ENCODE results near the gene WFIKKN1.
A peak's percentile ranks its signal among the peaks of the same experiment; 100 is the strongest.

The WFIKKN1 gene, protein sequence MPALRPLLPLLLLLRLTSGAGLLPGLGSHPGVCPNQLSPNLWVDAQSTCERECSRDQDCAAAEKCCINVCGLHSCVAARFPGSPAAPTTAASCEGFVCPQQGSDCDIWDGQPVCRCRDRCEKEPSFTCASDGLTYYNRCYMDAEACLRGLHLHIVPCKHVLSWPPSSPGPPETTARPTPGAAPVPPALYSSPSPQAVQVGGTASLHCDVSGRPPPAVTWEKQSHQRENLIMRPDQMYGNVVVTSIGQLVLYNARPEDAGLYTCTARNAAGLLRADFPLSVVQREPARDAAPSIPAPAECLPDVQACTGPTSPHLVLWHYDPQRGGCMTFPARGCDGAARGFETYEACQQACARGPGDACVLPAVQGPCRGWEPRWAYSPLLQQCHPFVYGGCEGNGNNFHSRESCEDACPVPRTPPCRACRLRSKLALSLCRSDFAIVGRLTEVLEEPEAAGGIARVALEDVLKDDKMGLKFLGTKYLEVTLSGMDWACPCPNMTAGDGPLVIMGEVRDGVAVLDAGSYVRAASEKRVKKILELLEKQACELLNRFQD

DNA sequence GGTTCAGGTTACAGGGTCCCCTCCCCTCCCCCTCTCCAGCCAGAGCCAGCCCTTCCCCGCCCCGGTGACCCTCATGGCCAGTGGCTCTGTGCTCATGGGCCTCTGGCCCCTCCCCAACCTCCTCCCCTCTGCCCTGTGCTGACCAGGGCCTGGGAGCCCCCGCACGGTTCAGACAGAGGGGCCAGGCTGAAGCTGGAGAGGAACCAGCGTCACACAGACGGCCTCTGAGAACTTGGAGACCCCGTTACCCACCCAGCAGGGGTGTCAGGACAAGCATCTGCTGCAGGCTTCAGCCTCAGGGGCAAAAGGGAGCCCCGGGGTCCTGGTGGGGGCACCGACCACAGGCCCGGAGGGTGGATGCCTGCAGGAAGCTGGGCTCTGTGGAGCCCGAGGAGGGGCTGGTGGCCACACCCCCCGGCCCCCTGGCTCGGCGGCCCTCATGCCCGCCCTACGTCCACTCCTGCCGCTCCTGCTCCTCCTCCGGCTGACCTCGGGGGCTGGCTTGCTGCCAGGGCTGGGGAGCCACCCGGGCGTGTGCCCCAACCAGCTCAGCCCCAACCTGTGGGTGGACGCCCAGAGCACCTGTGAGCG, at the start of gene WFIKKN1:
TSS of gene WFIKKN1 (plus strand) at position 171 of the 591 bp plus-strand sequence. CDS start at position 440, 269 bp downstream.
- Mint-ChIP-seq H3K4me3 (no peak within 1 kb of the TSS), H3K9me3 (no peaks in the 10 kb centered on the region), H3K27me3 (no peaks in the 10 kb centered on the region), H3K36me3 (no peaks in the 10 kb centered on the region), H3K27ac (no peak within 1 kb of the TSS), H3K4me1 (peaks cover 4% of the 10 kb centered on the region)

DNA sequence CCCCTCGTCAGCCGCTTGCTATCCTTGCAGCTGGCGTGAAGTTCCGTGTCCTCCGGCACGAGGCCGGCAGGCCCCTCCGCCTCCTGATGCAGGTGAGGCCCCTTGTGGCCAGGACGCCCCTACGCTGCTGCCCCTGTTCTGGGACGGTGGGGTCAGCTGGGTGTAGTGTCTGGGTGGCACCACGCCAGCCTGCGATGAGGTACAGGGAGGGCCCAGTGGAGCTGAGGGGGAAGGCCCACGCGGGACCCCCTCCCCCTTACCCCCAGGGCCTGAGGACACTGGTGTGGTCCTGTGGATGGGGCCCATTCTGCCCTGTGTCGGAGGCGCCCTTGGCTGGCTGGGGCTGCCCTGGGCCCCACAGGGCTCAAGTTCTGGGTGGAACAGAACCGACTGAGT, 48.6 kb upstream of the WFIKKN1 start:
- no peaks in the 10 kb centered on the region for H3K36me3 Mint-ChIP-seq
- H3K4me1 Mint-ChIP-seq = no peaks in the 10 kb centered on the region
- no peaks in the 10 kb centered on the region for H3K9me3 Mint-ChIP-seq
- no peak overlapping the region for H3K27ac Mint-ChIP-seq
- H3K27me3 Mint-ChIP-seq = no peaks in the 10 kb centered on the region
- no peak overlapping the region for H3K4me3 Mint-ChIP-seq

DNA sequence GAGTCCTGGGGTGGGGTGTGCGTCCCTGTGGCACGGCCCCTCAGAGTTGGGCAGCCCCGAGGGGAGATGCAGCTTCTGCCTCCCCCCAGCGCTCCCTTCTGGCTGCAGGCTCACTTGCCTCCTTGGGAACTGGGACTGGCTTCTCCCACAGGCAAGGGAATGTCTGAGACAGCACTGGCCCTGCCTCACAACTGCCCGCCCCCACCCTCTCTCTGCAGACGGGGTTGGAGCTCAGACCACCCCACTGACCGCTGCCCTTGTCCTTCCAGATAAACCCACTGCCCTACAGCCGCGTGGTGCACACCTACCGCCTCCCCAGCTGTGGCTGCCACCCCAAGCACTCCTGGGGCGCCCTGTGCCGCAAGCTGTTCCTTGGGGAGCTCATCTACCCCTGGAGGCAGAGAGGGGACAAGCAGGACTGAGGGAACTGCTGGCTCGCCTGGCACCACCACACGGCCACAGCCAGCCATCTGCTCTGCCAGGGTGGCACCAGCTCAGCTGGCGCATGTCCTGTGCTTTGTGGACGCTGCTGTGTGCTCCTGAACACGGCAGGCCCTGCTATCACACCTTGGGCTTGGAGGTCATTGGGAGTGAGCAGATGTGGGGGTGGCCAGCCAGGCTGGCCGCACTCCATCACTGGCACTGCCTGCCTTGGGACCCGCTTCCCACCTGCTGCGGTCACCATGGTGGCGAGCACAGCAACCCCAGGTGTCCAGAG, 48.0 kb upstream of the WFIKKN1 start:
- no peaks in the 10 kb centered on the region for H3K9me3 Mint-ChIP-seq
- H3K36me3 Mint-ChIP-seq = no peaks in the 10 kb centered on the region
- H3K27ac Mint-ChIP-seq = no peak overlapping the region
- H3K4me3 Mint-ChIP-seq = no peak overlapping the region
- no peaks in the 10 kb centered on the region for H3K27me3 Mint-ChIP-seq
- no peaks in the 10 kb centered on the region for H3K4me1 Mint-ChIP-seq

DNA sequence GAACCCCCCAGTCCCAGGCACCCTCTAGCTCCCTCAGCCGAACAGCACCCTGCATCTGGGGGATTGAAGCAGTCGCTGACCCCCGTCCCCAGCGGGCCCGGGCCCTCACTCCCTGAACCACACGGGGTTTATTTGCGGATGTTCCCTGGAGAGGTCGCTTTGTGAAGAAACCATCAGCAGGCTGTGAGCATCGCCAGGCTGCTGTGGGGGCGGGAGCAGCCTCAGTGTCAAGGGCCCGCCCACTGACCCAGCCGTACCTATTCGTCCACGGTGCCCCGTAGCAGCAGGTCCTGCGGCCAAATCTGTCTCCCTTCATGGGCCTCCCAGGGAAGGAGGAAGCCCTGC, 47.3 kb upstream of the WFIKKN1 start:
- Mint-ChIP-seq H3K4me3 (no peak overlapping the region), H3K27me3 (no peaks in the 10 kb centered on the region), H3K36me3 (no peaks in the 10 kb centered on the region), H3K27ac (no peak overlapping the region), H3K4me1 (no peaks in the 10 kb centered on the region), H3K9me3 (no peaks in the 10 kb centered on the region)

DNA sequence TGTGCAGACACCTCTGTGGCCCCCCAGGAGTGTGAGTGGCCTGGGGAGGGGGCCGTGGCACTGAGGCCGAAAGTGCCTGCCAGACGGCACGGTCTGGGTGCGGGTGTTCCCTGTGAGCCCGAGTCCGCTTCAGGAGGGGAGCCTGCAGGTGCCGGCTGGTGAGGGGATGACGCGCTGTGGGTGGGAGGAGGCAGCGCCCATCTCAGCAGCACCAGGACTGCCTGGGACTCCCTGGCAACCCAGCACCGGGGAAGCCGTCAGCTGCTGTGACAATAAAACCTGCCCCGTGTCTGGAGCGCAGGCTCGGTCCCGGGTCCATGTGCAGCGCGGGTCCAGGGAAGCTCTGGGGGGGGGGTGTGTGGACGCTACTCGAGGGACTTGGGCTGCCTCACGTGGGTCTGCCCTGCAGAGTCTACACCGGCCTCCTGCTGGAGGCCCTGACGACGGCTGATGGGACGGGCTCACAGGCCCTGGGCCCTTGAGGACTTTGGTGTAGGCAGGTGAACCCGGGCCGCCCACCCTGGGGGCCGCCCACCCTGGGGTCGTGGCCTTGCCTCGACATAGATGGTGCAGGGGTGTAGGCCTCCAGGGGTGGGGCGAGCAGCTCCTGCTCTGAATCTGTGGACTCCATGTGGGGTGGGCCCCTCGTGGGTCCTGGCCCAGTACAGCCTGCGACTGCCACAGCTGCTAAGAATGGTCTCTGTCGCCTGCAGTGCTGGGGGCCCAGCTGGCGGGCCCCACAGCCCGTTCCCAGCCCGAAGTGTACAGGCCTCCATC, 46.8 kb upstream of the WFIKKN1 start:
- Mint-ChIP-seq H3K27ac (no peak overlapping the region), H3K4me3 (no peak overlapping the region), H3K27me3 (no peaks in the 10 kb centered on the region), H3K4me1 (no peaks in the 10 kb centered on the region), H3K9me3 (no peaks in the 10 kb centered on the region), H3K36me3 (no peaks in the 10 kb centered on the region)

DNA sequence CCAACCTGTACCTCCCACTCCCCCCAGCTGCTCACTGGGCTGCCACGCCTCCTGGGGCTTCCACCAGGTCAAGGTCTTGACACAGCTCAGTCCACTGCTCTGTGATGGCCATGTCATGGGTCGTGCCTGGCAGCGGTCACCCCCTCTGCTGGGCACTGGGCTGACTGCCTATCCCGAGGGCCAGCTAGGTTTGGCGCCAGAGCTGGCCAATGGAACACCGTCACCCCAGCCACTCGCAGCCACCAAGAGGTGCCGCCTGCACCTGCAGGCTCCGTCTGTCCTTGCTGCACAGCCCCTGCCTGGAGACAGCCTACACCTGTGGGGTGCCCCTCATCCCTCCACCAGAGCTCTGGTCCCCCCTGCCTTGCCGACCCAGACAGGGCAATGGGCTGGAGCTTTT, 45.4 kb upstream of the WFIKKN1 start:
- Mint-ChIP-seq H3K27me3 (no peaks in the 10 kb centered on the region), H3K4me1 (no peaks in the 10 kb centered on the region), H3K9me3 (no peaks in the 10 kb centered on the region), H3K36me3 (no peaks in the 10 kb centered on the region), H3K27ac (no peak overlapping the region), H3K4me3 (no peak overlapping the region)

DNA sequence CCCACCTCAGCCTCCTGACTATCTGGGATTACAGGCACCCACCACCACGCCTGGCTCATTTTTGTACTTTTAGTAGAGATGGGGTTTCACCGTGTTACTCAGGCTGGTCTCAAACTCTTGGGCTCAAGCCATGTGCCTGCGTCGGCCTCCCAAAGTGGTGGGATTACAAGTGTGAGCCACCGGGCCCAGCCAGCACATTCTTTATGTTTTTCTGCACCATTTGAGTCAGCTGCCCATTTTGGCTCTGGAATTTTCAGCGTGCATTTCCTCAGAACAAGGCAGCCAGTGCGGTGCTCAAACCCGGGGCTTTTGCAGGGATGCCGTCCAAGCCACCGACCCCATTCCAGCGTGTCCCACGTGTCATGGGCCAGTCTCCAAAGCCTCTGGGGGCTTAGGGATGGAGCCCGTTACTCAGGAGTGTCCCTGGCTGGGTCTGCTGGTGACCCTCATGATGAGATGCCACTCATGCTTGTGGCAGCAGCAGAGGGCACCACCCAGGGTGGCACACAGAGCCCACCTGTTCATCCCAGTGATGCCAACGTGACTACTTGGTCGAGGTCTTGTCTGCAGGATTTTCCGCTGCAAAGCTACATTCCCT, 44.6 kb upstream of the WFIKKN1 start:
- no peaks in the 10 kb centered on the region for H3K9me3 Mint-ChIP-seq
- no peaks in the 10 kb centered on the region for H3K27me3 Mint-ChIP-seq
- peaks cover 7% of the 10 kb centered on the region for H3K4me1 Mint-ChIP-seq
- no peak overlapping the region for H3K27ac Mint-ChIP-seq
- no peaks in the 10 kb centered on the region for H3K36me3 Mint-ChIP-seq
- H3K4me3 Mint-ChIP-seq = peak overlapping the region; percentile 3

DNA sequence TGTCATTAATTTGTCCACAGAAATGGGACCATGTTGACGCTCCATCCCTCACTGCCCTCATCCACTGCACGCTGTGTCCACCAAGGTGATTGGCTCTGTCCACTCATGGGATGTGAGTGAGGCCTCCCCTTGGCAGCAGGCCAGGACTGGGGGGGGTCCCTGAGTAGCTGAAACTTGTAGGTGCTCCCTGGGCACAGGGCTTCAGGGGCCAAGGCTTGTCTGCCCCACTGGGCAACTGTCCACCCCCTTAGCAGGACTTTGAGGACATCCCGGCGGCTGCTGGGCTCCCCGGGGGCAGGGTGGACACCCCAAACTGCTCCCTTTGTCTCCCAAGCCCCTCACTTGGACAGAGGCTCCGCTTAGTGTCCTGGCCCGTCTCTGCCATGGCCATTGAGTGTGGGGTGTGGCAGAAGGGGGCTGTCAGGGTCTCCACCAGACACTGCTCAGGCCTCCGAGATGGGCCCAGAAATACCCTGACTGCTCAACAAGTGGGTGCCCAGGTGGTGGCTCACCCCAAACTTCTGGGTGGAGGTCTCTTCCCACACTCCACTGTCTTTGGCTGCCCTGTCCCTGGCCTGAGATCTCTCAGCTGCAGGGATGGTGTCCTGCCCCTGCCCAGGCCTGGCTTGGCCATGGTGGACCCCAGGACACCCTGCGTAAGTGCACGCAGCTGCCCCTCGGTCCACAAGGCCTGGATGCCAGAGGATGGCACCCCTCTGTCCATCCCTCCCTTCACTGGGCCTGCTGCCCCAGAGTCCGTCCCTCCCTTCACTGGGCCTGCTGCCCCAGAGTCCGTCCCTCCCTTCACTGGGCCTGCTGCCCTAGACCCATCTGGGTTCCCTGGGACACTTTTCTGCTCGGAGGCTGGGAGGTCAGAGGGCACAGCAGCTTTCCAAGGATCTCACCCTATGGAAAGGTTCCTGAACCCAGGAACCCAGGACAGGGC, 43.9 kb upstream of the WFIKKN1 start:
- no peak overlapping the region for H3K27ac Mint-ChIP-seq
- peak overlapping the region; percentile 97 for H3K4me3 Mint-ChIP-seq
- H3K4me1 Mint-ChIP-seq = peaks cover 11% of the 10 kb centered on the region
- H3K27me3 Mint-ChIP-seq = no peaks in the 10 kb centered on the region
- no peaks in the 10 kb centered on the region for H3K36me3 Mint-ChIP-seq
- H3K9me3 Mint-ChIP-seq = no peaks in the 10 kb centered on the region

DNA sequence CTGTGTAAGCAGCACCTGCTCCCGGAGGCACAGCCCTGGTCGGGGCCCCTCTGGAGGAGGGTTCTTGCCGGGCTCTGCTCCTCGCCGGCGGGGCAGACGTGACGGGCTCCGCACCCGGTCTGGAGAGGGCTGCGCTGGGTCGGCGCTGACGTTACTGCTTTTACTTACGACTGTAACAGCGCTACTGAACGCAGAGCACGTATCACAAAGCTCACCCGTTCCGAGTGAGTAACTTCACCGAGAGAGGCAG, 42.2 kb upstream of the WFIKKN1 start:
- Mint-ChIP-seq H3K27ac (peak overlapping the region; percentile 99), H3K4me3 (peak overlapping the region; percentile 97), H3K9me3 (no peaks in the 10 kb centered on the region), H3K4me1 (peaks cover 22% of the 10 kb centered on the region), H3K27me3 (no peaks in the 10 kb centered on the region), H3K36me3 (no peaks in the 10 kb centered on the region)

DNA sequence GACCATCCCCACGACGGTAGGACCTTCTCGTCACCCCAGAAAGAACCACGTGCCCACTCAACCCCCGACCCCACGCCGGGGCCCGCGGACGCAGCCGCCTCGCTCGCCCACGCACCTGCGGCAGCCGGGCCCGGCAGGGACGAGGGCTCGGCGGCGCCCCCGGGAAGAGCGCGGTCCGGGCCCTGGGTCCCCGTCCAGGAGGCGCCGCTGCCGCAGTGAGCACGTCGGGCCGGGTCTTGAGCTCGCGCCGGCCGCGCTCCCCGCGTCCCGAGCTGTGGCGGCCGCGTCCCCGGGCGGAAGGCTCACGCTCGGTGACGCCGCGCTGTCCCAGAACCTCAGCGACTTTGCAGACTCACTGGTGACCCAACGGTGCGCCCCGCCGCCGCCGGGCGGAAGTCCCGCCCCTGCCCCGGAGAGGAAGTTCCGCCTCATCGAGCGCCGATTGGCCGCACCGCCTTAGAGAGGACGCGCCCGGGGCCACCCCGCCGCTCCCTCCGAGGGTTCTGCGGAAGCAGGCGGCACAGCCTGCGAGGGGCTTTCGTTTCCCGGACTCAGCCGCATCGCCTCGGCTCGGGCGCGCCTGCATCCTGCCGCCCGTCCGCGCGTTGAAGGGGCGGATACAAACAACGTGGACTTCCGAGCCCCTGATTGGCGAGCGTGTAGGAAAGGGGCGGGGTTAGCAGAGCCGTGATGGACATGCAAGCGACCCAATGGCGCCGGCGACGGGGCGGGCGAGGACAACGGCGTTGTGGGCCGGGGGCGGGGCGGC, 41.7 kb upstream of the WFIKKN1 start:
- Mint-ChIP-seq H3K36me3 (no peaks in the 10 kb centered on the region), H3K27me3 (no peaks in the 10 kb centered on the region), H3K4me1 (peaks cover 25% of the 10 kb centered on the region), H3K27ac (peak overlapping the region; percentile 100), H3K4me3 (peak overlapping the region; percentile 97), H3K9me3 (no peaks in the 10 kb centered on the region)

DNA sequence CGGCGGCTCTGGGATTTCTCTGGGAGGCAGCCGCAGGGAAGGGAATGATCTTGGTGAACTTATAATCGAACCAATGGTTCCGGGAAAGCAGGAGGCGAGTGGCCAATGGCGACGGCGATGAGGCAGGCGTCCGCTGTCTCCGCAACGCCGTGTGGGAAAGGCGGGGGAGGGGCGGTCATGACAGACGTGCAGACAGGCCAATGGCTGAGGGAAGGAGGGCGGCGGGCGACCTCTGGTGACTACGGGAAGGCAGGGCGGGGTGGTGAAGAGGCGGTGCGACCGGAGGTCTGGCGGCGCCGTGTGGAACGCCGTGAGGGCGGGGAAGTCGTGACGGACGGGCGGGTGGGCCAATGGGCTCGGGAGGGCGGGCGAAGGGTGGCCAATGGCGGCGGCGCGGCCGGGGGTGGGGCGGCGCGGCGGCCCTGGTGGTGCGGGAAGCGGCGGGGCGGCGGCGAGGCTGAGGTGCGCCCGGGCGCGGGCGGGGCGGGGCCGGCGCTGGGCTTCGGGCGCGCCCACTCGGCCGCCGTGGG, 41.1 kb upstream of the WFIKKN1 start, which contains the start of gene RAB40C:
TSS of gene RAB40C (plus strand) at position 409 of the 530 bp plus-strand sequence. CDS start 226 bp downstream, outside the sequence.
- Mint-ChIP-seq H3K4me3 (peak within 1 kb of the TSS; percentile 95), H3K9me3 (no peaks in the 10 kb centered on the region), H3K36me3 (no peaks in the 10 kb centered on the region), H3K4me1 (peaks cover 31% of the 10 kb centered on the region), H3K27me3 (no peaks in the 10 kb centered on the region), H3K27ac (peak within 1 kb of the TSS; percentile 100)

DNA sequence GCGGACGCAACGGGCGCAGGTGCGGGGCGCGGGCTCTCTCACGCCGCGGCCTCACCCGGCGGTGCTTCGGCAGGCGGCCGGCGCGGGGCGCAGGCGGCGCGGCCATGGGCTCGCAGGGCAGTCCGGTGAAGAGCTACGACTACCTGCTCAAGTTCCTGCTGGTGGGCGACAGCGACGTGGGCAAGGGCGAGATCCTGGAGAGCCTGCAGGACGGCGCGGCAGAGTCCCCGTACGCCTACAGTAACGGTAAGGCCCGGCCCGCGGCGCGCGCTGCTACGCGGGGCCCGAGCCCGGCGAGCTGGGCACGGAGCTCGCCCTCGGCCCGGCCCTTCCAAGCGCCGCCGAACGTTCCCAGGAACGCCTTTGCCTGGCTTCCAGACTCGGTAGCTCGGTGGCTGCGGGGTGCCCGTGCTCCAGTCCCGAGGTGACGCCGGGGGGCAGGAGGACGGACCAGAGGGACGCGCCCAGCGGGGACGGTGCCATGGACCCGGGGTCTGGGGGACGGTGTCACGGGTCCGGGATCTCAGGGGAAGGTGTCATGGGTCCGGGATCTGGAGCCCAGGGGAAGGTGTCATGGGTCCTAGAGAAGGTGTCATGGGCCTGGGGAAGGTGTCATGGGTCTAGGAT, 40.5 kb upstream of the WFIKKN1 start:
- peaks cover 31% of the 10 kb centered on the region for H3K4me1 Mint-ChIP-seq
- H3K27ac Mint-ChIP-seq = no peak overlapping the region
- no peaks in the 10 kb centered on the region for H3K27me3 Mint-ChIP-seq
- no peaks in the 10 kb centered on the region for H3K36me3 Mint-ChIP-seq
- no peaks in the 10 kb centered on the region for H3K9me3 Mint-ChIP-seq
- peak overlapping the region; percentile 89 for H3K4me3 Mint-ChIP-seq

DNA sequence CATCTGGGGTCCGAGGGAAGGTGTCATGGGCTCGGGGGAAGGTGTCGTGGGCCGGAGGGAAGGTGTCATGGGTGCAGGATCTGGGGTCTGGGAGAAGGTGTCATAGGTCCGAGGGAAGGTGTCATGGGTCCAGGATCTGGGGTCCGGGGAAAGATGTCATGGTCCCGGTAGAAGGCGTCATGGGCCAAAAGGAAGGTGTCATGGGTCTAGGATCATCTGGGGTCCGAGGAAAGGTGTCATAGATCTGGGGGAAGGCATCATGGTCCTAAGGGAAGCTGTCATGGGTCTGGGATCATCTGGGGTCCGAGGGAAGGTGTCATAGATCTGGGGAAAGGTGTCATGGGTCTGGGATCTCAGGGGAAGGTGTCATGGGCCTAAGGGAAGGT, 40.0 kb upstream of the WFIKKN1 start:
- Mint-ChIP-seq H3K27ac (peak overlapping the region; percentile 81), H3K36me3 (no peaks in the 10 kb centered on the region), H3K9me3 (no peaks in the 10 kb centered on the region), H3K27me3 (no peaks in the 10 kb centered on the region), H3K4me3 (peak overlapping the region; percentile 89), H3K4me1 (peaks cover 31% of the 10 kb centered on the region)
